D721Med (cell line): ENCODE results near the gene KCNK5.

Experiments used
- DNase-seq: peaks from one replicate; pipeline ENCODE4 v3.0.0; 2011; ENCODE audit warnings: low spot score; ENCODE audit not compliant: insufficient read length
- FAIRE-seq: peaks from 2 replicates; lab custom pipeline; 2011; peaks lifted over from hg19 to GRCh38; lab: Jason Lieb, UNC
- CTCF ChIP-seq: IDR thresholded peaks from 2 replicates; pipeline ENCODE4 v1.5.1; 2012; ENCODE audit warnings: mild to moderate bottlenecking, control low read depth; ENCODE audit not compliant: insufficient read depth; ENCODE audit errors: missing control alignments

Gene KCNK5

DNA sequence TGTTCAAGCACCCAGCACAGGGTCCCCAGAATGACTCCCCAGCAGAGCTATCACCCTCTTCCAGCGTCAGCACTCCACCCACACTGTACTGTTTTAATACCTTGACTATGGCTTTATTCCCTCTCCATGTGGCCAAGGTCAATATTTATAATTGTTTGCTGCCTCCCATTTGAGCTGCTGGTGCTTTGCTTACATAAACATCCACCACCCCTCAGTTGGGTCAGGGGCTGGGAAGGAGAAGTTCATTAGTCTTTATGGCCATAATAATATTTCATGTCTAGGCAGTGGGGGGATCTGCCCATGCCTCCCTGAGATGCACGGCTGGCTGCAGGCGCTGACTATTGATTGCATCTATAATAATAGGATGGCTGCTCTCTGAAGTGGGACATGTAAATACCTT, 72.5 kb downstream of the KCNK5 start:
- TF ChIP-seq CTCF, result no peak
- no peak for FAIRE-seq
- DNase-seq, result no peak

DNA sequence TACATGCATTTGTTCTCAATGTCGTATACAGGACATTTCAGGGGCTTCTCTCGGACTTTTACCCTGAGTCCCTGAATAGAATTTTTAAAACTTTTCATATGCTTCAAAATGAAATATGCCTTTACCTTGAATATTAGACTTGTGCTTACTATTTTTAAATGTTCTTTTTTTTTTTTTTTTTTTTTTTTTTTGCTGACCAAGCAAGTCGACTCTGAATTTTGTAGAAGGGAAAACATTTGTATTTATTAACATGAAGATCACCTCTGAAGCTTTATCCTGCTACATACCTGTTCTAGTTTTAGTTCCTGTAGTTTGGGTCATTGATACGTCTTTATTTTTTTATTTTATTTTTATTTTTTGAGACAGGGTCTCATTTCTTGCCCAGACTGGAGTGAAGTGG, 74.6 kb downstream of the KCNK5 start:
- TF ChIP-seq CTCF, result no peak
- FAIRE-seq (no peak), DNase-seq (no peak)

GRCh38 chr6:39153766-39154397, 75.4 kb downstream of the KCNK5 start:
- FAIRE-seq, result no peak
- no peak for TF ChIP-seq CTCF
- DNase-seq, result no peak

DNA sequence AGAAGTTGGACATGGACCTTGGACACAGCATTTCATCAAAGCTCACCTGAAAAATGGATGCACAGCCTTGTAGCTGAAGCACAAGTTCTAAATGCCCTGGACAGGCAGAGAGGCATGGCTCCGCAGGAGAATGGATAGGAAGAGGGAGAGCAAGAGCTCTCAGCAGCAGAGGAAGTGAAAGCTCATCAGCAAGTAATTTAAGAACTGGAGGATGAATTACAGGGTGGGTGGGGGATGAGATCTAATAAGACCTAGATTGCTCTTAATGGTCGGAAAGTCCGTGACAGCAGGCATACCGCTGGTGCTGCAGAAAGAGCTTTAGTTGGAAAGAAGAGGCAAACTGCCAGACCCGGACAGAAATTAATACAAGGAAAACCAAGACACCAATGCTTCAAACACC, 77.0 kb downstream of the KCNK5 start:
- no peak for DNase-seq
- no peak for TF ChIP-seq CTCF
- FAIRE-seq, result no peak

DNA sequence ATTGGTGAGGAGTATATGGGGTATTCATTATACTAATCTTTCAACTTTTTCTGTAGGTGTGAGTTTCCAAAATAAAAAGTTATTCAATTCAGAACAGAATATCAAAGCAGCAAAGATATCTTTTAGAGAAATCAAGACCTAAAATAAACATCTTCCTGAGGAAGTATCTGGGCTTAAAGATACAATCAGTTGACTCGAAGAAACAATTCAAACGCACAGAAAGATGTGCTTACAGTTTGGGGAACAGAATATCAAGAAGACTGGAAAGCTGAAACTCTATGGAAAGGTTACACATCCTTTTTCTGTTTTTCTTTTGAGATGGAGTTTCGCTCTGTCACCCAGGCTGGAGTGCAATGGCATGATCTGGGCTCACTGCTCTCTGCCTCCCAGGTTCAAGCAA, 78.1 kb downstream of the KCNK5 start:
- FAIRE-seq (no peak), DNase-seq (no peak)
- TF ChIP-seq CTCF, result no peak

GRCh38 chr6:39144481-39145173, 84.6 kb downstream of the KCNK5 start:
- FAIRE-seq (no peak), DNase-seq (no peak)

More at GRCh38 chr6:39144481-39145173, 84.6 kb downstream of the KCNK5 start:
- no peak for TF ChIP-seq CTCF
